Measurements from ENCODE around the gene MAPRE2.
"Not testable (repeated sequence)": the region's sequence is repeated elsewhere in the genome, so short reads cannot be mapped to it uniquely, and the experiment has no call there.

The MAPRE2 gene

GRCh38 chr18:35167332-35167731, 126.1 kb downstream of the MAPRE2 start:
- Histone ChIP-seq H3K79me2 (ENCODE audit: insufficient read depth, low read length) (no peaks in the 10 kb centered on the region), H3K4me1 (ENCODE audit: insufficient read depth, low read length, severe bottlenecking) (no peaks in the 10 kb centered on the region), H4K20me1 (ENCODE audit: insufficient read depth, low read length) (no peaks in the 10 kb centered on the region), H3K9me3 (ENCODE audit: low read length) (no peaks in the 10 kb centered on the region), H3K27ac (ENCODE audit: low read depth, low read length, poor library complexity, severe bottlenecking) (no peak overlapping the region), H3F3A (ENCODE audit: insufficient read depth, low read length) (no peaks in the 10 kb centered on the region), H3K9me2 (ENCODE audit: low read depth, low read length) (no peaks in the 10 kb centered on the region), H3K4me2 (ENCODE audit: low read length) (no peak overlapping the region), H2AFZ (ENCODE audit: low read length) (no peak overlapping the region), H3K4me3 (ENCODE audit: low read depth, low read length, poor library complexity, severe bottlenecking) (no peak overlapping the region), H3K36me3 (ENCODE audit: insufficient read depth, low read length) (no peaks in the 10 kb centered on the region), H3K9ac (ENCODE audit: low read length) (no peak overlapping the region), H3K27me3 (ENCODE audit: insufficient read depth, low read length) (no peaks in the 10 kb centered on the region)
- TF ChIP-seq CTCF (IDR thresholded peaks at IDR 0.05; ENCODE audit: low read length), result no peak
- TF ChIP-seq EZH2 (IDR thresholded peaks at IDR 0.05; ENCODE audit: borderline replicate concordance, low read length), result no peak

GRCh38 chr18:35167857-35168256, 126.6 kb downstream of the MAPRE2 start:
- no peaks in the 10 kb centered on the region for H3K36me3 ChIP-seq (ENCODE audit: insufficient read depth, low read length)
- H3K27me3 ChIP-seq (ENCODE audit: insufficient read depth, low read length), result no peaks in the 10 kb centered on the region
- no peak overlapping the region for H3K27ac ChIP-seq (ENCODE audit: low read depth, low read length, poor library complexity, severe bottlenecking)

GRCh38 chr18:35170323-35170722, 129.1 kb downstream of the MAPRE2 start:
- H3K79me2 ChIP-seq (ENCODE audit: insufficient read depth, low read length); H3K27me3 ChIP-seq (ENCODE audit: insufficient read depth, low read length); H3K36me3 ChIP-seq (ENCODE audit: insufficient read depth, low read length); H3K27ac ChIP-seq (ENCODE audit: low read depth, low read length, poor library complexity, severe bottlenecking); H3K9me3 ChIP-seq (ENCODE audit: low read length); H3K9me2 ChIP-seq (ENCODE audit: low read depth, low read length); H3K4me2 ChIP-seq (ENCODE audit: low read length); H3F3A ChIP-seq (ENCODE audit: insufficient read depth, low read length); H3K9ac ChIP-seq (ENCODE audit: low read length); H3K4me3 ChIP-seq (ENCODE audit: low read depth, low read length, poor library complexity, severe bottlenecking); H2AFZ ChIP-seq (ENCODE audit: low read length); H4K20me1 ChIP-seq (ENCODE audit: insufficient read depth, low read length): not testable (repeated sequence)
- peaks cover 19% of the 10 kb centered on the region for H3K4me1 ChIP-seq (ENCODE audit: insufficient read depth, low read length, severe bottlenecking)

More at GRCh38 chr18:35167857-35168256, 126.6 kb downstream of the MAPRE2 start:
- Histone ChIP-seq H3K79me2 (ENCODE audit: insufficient read depth, low read length) (no peaks in the 10 kb centered on the region), H3K9me2 (ENCODE audit: low read depth, low read length) (no peaks in the 10 kb centered on the region), H3F3A (ENCODE audit: insufficient read depth, low read length) (no peaks in the 10 kb centered on the region), H3K4me1 (ENCODE audit: insufficient read depth, low read length, severe bottlenecking) (peaks cover under 1% of the 10 kb centered on the region), H4K20me1 (ENCODE audit: insufficient read depth, low read length) (no peaks in the 10 kb centered on the region), H3K9me3 (ENCODE audit: low read length) (no peaks in the 10 kb centered on the region), H2AFZ (ENCODE audit: low read length) (no peak overlapping the region), H3K4me3 (ENCODE audit: low read depth, low read length, poor library complexity, severe bottlenecking) (no peak overlapping the region), H3K4me2 (ENCODE audit: low read length) (no peak overlapping the region), H3K9ac (ENCODE audit: low read length) (no peak overlapping the region)
- no peak for TF ChIP-seq EZH2 (IDR thresholded peaks at IDR 0.05; ENCODE audit: borderline replicate concordance, low read length)

- H3K9me2 ChIP-seq (ENCODE audit: low read depth, low read length), result no peaks in the 10 kb centered on the region
- no peak overlapping the region for H2AFZ ChIP-seq (ENCODE audit: low read length)
- H3F3A ChIP-seq (ENCODE audit: insufficient read depth, low read length), result no peaks in the 10 kb centered on the region
- no peak overlapping the region for H3K4me3 ChIP-seq (ENCODE audit: low read depth, low read length, poor library complexity, severe bottlenecking)
- 0 out of 2 replicates have a peak, but pooled peaks cover 4% of the 10 kb centered on the region for H3K9me3 ChIP-seq (ENCODE audit: low read length)
- no peak for TF ChIP-seq CTCF (IDR thresholded peaks at IDR 0.05; ENCODE audit: low read length)
- TF ChIP-seq EZH2 (IDR thresholded peaks at IDR 0.05; ENCODE audit: borderline replicate concordance, low read length), result no peak
- no peaks in the 10 kb centered on the region for H3K27me3 ChIP-seq (ENCODE audit: insufficient read depth, low read length)
- H3K79me2 ChIP-seq (ENCODE audit: insufficient read depth, low read length), result no peaks in the 10 kb centered on the region
- no peaks in the 10 kb centered on the region for H4K20me1 ChIP-seq (ENCODE audit: insufficient read depth, low read length)
- H3K9ac ChIP-seq (ENCODE audit: low read length), result no peak overlapping the region
- H3K27ac ChIP-seq (ENCODE audit: low read depth, low read length, poor library complexity, severe bottlenecking), result no peak overlapping the region
- no peaks in the 10 kb centered on the region for H3K36me3 ChIP-seq (ENCODE audit: insufficient read depth, low read length)
- H3K4me1 ChIP-seq (ENCODE audit: insufficient read depth, low read length, severe bottlenecking), result peaks cover 19% of the 10 kb centered on the region
- H3K4me2 ChIP-seq (ENCODE audit: low read length), result no peak overlapping the region
Observed at GRCh38 chr18:35171315-35171987, 130.2 kb downstream of the MAPRE2 start.

Data from OCI-LY1 (cell line).